OCI-M1 (cell line): ENCODE data around the gene FLNB.
"Not testable (repeated sequence)": the region's sequence is repeated elsewhere in the genome, so short reads cannot be mapped to it uniquely, and the experiment has no call there.

Source experiments
- DNase-seq: peaks from one replicate; lab custom pipeline; 2025; lab: John Stamatoyannopoulos, UW

Gene FLNB

GRCh38 chr3:57982561-57983243 lies 25.5 kb upstream of the FLNB start:
- no peak for DNase-seq

GRCh38 chr3:57983734-57984518 lies 24.3 kb upstream of the FLNB start:
- peak; percentile 93 for DNase-seq

GRCh38 chr3:57985176-57985983 lies 22.8 kb upstream of the FLNB start:
- no peak for DNase-seq

- no peak for DNase-seq
These were observed 22.3 kb upstream of the FLNB start for GRCh38 chr3:57985984-57986246.

- no peak for DNase-seq
These were observed 22.0 kb upstream of the FLNB start for GRCh38 chr3:57986261-57986660.

- DNase-seq: not testable (repeated sequence)
These were observed 19.0 kb upstream of the FLNB start for GRCh38 chr3:57989198-57989597.

GRCh38 chr3:57989646-57990045 lies 18.6 kb upstream of the FLNB start:
- DNase-seq: no peak

- DNase-seq: no peak
These were observed 15.6 kb upstream of the FLNB start for GRCh38 chr3:57992452-57993213.

GRCh38 chr3:57998366-57999283 lies 9.6 kb upstream of the FLNB start:
- DNase-seq: peak; percentile 84

GRCh38 chr3:57999417-58000115 lies 8.7 kb upstream of the FLNB start:
- no peak for DNase-seq

- DNase-seq: no peak
These were observed 7.7 kb upstream of the FLNB start for GRCh38 chr3:58000306-58001085.

GRCh38 chr3:58001086-58001467 lies 7.1 kb upstream of the FLNB start:
- no peak for DNase-seq

GRCh38 chr3:58001979-58002378 lies 6.2 kb upstream of the FLNB start:
- no peak for DNase-seq

- peak; percentile 66 for DNase-seq
These were observed 5.1 kb upstream of the FLNB start for GRCh38 chr3:58003093-58003492.

- no peak for DNase-seq
These were observed 3.2 kb upstream of the FLNB start for GRCh38 chr3:58004973-58005372.

GRCh38 chr3:58005669-58006068 lies 2.6 kb upstream of the FLNB start:
- DNase-seq: no peak

GRCh38 chr3:58006661-58007060 lies 1.6 kb upstream of the FLNB start:
- DNase-seq: no peak

- DNase-seq: peak; percentile 26
These were observed 965 bp downstream of the FLNB start for GRCh38 chr3:58009026-58009748.
